Heart right ventricle (tissue), 16 donors: ENCODE data around the gene GMDS. TPM values are rescaled to one million over a fixed set of nuclear protein-coding genes. Genes with fewer than 3 reads are reported as not detected.

Experiments used
- ATAC-seq, 8 donors: fragments of 200-7000 bp; cut with Tn5 transposase; one replicate each; pipeline ENCODE4 v1.9.1; 2020; ENCODE audit warnings: mild to moderate bottlenecking in 8 of 8, moderate library complexity in 8 of 8, moderate number of reproducible peaks in 1 of 8
- DNase-seq, 2 donors: peaks; one replicate each; pipeline ENCODE4 v3.0.0-alpha.2; 2020
- H3K27ac ChIP-seq, 10 donors: fragments of 200-600 bp; sonication (generic) in 2 of 10; one replicate each; pipeline versions ENCODE4 v1.5.0 to v1.8.0; 2020 to 2022; ENCODE audit warnings: mild to moderate bottlenecking in 3 of 10
- H3K27me3 ChIP-seq, 7 donors: fragments of 200-600 bp; one replicate each; pipeline ENCODE4 v1.8.0; 2021 to 2022; ENCODE audit warnings: mild to moderate bottlenecking in 2 of 7
- H3K36me3 ChIP-seq, 9 donors: fragments of 200-600 bp; sonication (generic) in 1 of 9; one replicate each; pipeline versions ENCODE4 v1.5.0 to v1.8.0; 2020 to 2022; ENCODE audit warnings: mild to moderate bottlenecking in 2 of 9
- H3K4me1 ChIP-seq, 9 donors: fragments of 200-600 bp; sonication (generic) in 1 of 9; one replicate each; pipeline versions ENCODE4 v1.5.0 to v1.8.0; 2020 to 2022; ENCODE audit warnings: mild to moderate bottlenecking in 4 of 9
- H3K4me3 ChIP-seq, 10 donors: fragments of 200-600 bp; sonication (generic) in 2 of 10; one replicate each; pipeline versions ENCODE4 v1.5.0 to v1.8.0; 2020 to 2022; ENCODE audit warnings: mild to moderate bottlenecking in 7 of 10, moderate library complexity in 2 of 10
- H3K9me3 ChIP-seq, 11 donors: fragments of 200-600 bp in 10 of 11; sonication (generic) in 2 of 11; one replicate each; pipeline versions ENCODE4 v1.5.0 to v1.8.0; 2013 to 2022; ENCODE audit warnings: mild to moderate bottlenecking in 2 of 11, control low read depth in 1 of 11, moderate library complexity in 1 of 11
- CTCF ChIP-seq, 9 donors: fragments of 200-600 bp; sonication (generic) in 2 of 9; IDR thresholded peaks; one replicate each; pipeline versions ENCODE4 v1.5.0 to v1.8.0; 2021 to 2022; ENCODE audit warnings: antibody characterized with exemption in 9 of 9, mild to moderate bottlenecking in 5 of 9, moderate library complexity in 1 of 9
- WGBS, 2 donors: extraction: QIAGEN DNeasy Blood & Tissue Kit; methylation state at CpG; one replicate each; pipeline ENCODE4 v1.1.7; 2013; ENCODE audit warnings: inconsistent platforms in 1 of 2; 5-methylcytosine and 5-hydroxymethylcytosine counted together
- intact Hi-C, 10 donors: fragments of 100-400 bp; cut with DNase I; formaldehyde crosslinking; loops; one replicate each; pipeline versions ENCODE4 v1.11.1 to v1.14.2; 2022
- polyA plus RNA-seq, 2 donors: library from polyadenylated mRNA; stranded (reverse); fragments of 200-250 nt; gene quantifications; one replicate each; pipeline ENCODE4 v1.2.3, GENCODE V29; 2013
- total RNA-seq, 10 donors: library from RNA; stranded (reverse); fragmentation: NEBNext Ultra II Directional in 3 of 10; extraction: Animal tissue kit (Norgen Biotek cat#: 25700) in 3 of 10; gene quantifications; one replicate each; pipeline versions ENCODE4 v1.2.1 to v1.2.4, GENCODE V29; 2021 to 2023
- donor health status: Arrhythmogenic right ventricular cardiomyopathy.
- donor health status: ischemic (EF 13 %, LVEDD 7.1; RV severe dilation, severe dysfunction).
- donor health status: healthy with polysubstance abuse.
- donor health status: DM: no; HTN: yes; CAD: no.
- donor health status: DM: no; HTN: no; CAD: no.
- donor health status: ischemic (EF 25% LVEDD 6.9; RV normal size, moderate dysfunction).
- donor health status: ischemic (EF 25% LVEDD 5.7; RV mildly dilated, moderate dysfunction).
- donor health status: healthy.
- donor health status: DM: yes; HTN: yes; CAD: no.
- donor health status: Ischemic cardiomyopathy.
- donor health status: ischemic (EF 35%, LVEDD 5.7; RV mildly dilated, moderate dysfunction).
- donor health status: nonischemic (EF 11% LVEDD 7.7; RV severe dilation, severe dysfunction).
- donor health status: DM: yes; HTN: yes; CAD: no.
- donor health status: PGD.
- donor health status: ischemic (EF 29% LVEDD 5.4; RV normal size, mild dysfunction).
- donor health status: nonischemic (EF 23%, LVEDD 6.1; RV moderate dilation, normal function).

GMDS gene
- total and polyA plus RNA-seq, 12 donors, result 5.0 to 10.6 (median 6.9) TPM

GRCh38 chr6:1615853-1616420 lies 629.5 kb downstream of the GMDS start:
- TF ChIP-seq CTCF (IDR thresholded peaks at IDR 0.05), result no peak
- ATAC-seq, result no peak
- intact Hi-C loops, result loop anchor here in 1 of 10 donors (10.0 kb wide), 1 partner anchor 189 kb away; no protein-coding TSS in a partner anchor
- Histone ChIP-seq H3K36me3 (no peaks in the 10 kb centered on the region), H3K4me3 (peak overlapping the region in 4 of 10 donors; percentile 65 to 81 (median 76)), H3K4me1 (peaks cover 0 to 46% (median 7%) of the 10 kb centered on the region in 9 donors), H3K9me3 (no peaks in the 10 kb centered on the region), H3K27me3 (peaks cover 0 to 99% (median 71%) of the 10 kb centered on the region in 7 donors), H3K27ac (no peak overlapping the region)
- no peak for DNase-seq
- whole genome bisulfite sequencing, 2 donors, result 86 to 91% methylated on average over 10 of the region's 10 CpGs

GRCh38 chr6:1615151-1615852 lies 630.1 kb downstream of the GMDS start:
- H3K27me3 ChIP-seq, result peaks cover 0 to 98% (median 65%) of the 10 kb centered on the region in 7 donors
- DNase-seq (no peak), ATAC-seq (no peak)
- 63 to 71% methylated on average over 48 to 50 of the region's 50 CpGs for WGBS, 2 donors
- no peak for TF ChIP-seq CTCF (IDR thresholded peaks at IDR 0.05)
- peak overlapping the region in 6 of 10 donors; percentile 23 to 93 (median 66) for H3K27ac ChIP-seq
- H3K4me1 ChIP-seq, result peaks cover 0 to 47% (median 7%) of the 10 kb centered on the region in 9 donors
- H3K4me3 ChIP-seq, result peak overlapping the region in 9 of 10 donors; percentile 62 to 81 (median 71)
- no peaks in the 10 kb centered on the region for H3K9me3 ChIP-seq
- H3K36me3 ChIP-seq, result no peaks in the 10 kb centered on the region
- intact Hi-C loops, result loop anchor here in 1 of 10 donors (10.0 kb wide), 1 partner anchor 189 kb away; no protein-coding TSS in a partner anchor

GRCh38 chr6:1614448-1615150 lies 630.8 kb downstream of the GMDS start:
- 13 to 33% methylated on average over 79 to 84 of the region's 85 CpGs for WGBS, 2 donors
- intact Hi-C loops, result loop anchor here in 1 of 10 donors (5.0 to 10.0 kb wide), 2 partner anchors 73 to 190 kb away; no protein-coding TSS in a partner anchor
- H3K4me1 ChIP-seq, result peaks cover 0 to 40% (median 3%) of the 10 kb centered on the region in 9 donors
- no peaks in the 10 kb centered on the region for H3K9me3 ChIP-seq
- no peaks in the 10 kb centered on the region for H3K36me3 ChIP-seq
- peaks cover 0 to 96% (median 58%) of the 10 kb centered on the region in 7 donors for H3K27me3 ChIP-seq
- H3K27ac ChIP-seq, result peak overlapping the region in 9 of 10 donors; percentile 23 to 93 (median 67)
- ATAC-seq (peak in 1 of 8 donors; percentile 6), DNase-seq (peak in 1 of 2 donors; percentile 26)
- TF ChIP-seq CTCF (IDR thresholded peaks at IDR 0.05), result no peak
- H3K4me3 ChIP-seq, result peak overlapping the region in 9 of 10 donors; percentile 62 to 81 (median 71)
